ENCODE measurements around the gene PDGFD. TPM values are rescaled to one million over a fixed set of nuclear protein-coding genes. Genes with fewer than 3 reads are reported as not detected.

The PDGFD gene
- total RNA-seq, 1 donor from 2014 or later: 10.9 TPM

GRCh38 chr11:104152941-104153505 lies 10.9 kb downstream of the PDGFD start:
- DNase-seq: no peak
- Histone ChIP-seq H3K27me3 (ENCODE audit: low read depth) (no peaks in the 10 kb centered on the region), H3K4me1 (peaks cover 11% of the 10 kb centered on the region), H3K9me3 (replicated peaks) (peaks cover 9% of the 10 kb centered on the region), H3K27ac (replicated peaks) (no peak overlapping the region), H3K36me3 (no peaks in the 10 kb centered on the region), H3K4me3 (no peak overlapping the region)
- intact Hi-C loops (cut with micrococcal nuclease): loop anchor here (5.0 kb wide), 1 partner anchor 471 kb away; no protein-coding TSS in a partner anchor
- TF ChIP-seq CTCF (IDR thresholded peaks at IDR 0.05; ENCODE audit: borderline replicate concordance): no peak

- Histone ChIP-seq H3K36me3 (no peaks in the 10 kb centered on the region), H3K27me3 (ENCODE audit: low read depth) (no peaks in the 10 kb centered on the region), H3K4me1 (peaks cover 11% of the 10 kb centered on the region), H3K4me3 (no peak overlapping the region), H3K27ac (replicated peaks) (no peak overlapping the region), H3K9me3 (replicated peaks) (peaks cover 9% of the 10 kb centered on the region)
- DNase-seq: no peak
- peak; percentile 57 for TF ChIP-seq CTCF (IDR thresholded peaks at IDR 0.05; ENCODE audit: borderline replicate concordance)
- intact Hi-C loops (cut with micrococcal nuclease): loop anchor here (5.0 kb wide), 1 partner anchor 469 kb away; no protein-coding TSS in a partner anchor
Observed at GRCh38 chr11:104151404-104152204, 12.3 kb downstream of the PDGFD start.

GRCh38 chr11:104148706-104149105 lies 15.2 kb downstream of the PDGFD start:
- DNase-seq: no peak
- intact Hi-C loops (cut with micrococcal nuclease): no loop called here

GRCh38 chr11:104148074-104148473 lies 15.9 kb downstream of the PDGFD start:
- intact Hi-C loops (cut with micrococcal nuclease): no loop called here
- Histone ChIP-seq H3K36me3 (no peaks in the 10 kb centered on the region), H3K4me1 (peaks cover 8% of the 10 kb centered on the region), H3K9me3 (replicated peaks) (peaks cover 9% of the 10 kb centered on the region), H3K4me3 (no peak overlapping the region), H3K27ac (replicated peaks) (no peak overlapping the region), H3K27me3 (ENCODE audit: low read depth) (no peaks in the 10 kb centered on the region)
- no peak for DNase-seq
- TF ChIP-seq CTCF (IDR thresholded peaks at IDR 0.05; ENCODE audit: borderline replicate concordance): no peak

More at GRCh38 chr11:104148706-104149105, 15.2 kb downstream of the PDGFD start:
- H3K36me3 ChIP-seq: no peaks in the 10 kb centered on the region
- H3K4me3 ChIP-seq: no peak overlapping the region
- peaks cover 9% of the 10 kb centered on the region for H3K9me3 ChIP-seq (replicated peaks)
- peaks cover 11% of the 10 kb centered on the region for H3K4me1 ChIP-seq
- no peak overlapping the region for H3K27ac ChIP-seq (replicated peaks)
- no peaks in the 10 kb centered on the region for H3K27me3 ChIP-seq (ENCODE audit: low read depth)
- no peak for TF ChIP-seq CTCF (IDR thresholded peaks at IDR 0.05; ENCODE audit: borderline replicate concordance)

- no peak for DNase-seq
- no peak for TF ChIP-seq CTCF (IDR thresholded peaks at IDR 0.05; ENCODE audit: borderline replicate concordance)
- Histone ChIP-seq H3K4me1 (no peaks in the 10 kb centered on the region), H3K36me3 (no peaks in the 10 kb centered on the region), H3K27ac (replicated peaks) (no peak overlapping the region), H3K4me3 (no peak overlapping the region), H3K27me3 (ENCODE audit: low read depth) (no peaks in the 10 kb centered on the region), H3K9me3 (replicated peaks) (peaks cover 9% of the 10 kb centered on the region)
- intact Hi-C loops (cut with micrococcal nuclease): no loop called here
Observed at GRCh38 chr11:104146943-104147342, 17.0 kb downstream of the PDGFD start.
